DND-41 (cell line): ENCODE results near the gene NGRN.

Experiments
- EZH2 ChIP-seq: IDR thresholded peaks from 3 replicates; pipeline ENCODE4 v1.6.1; 2012; ENCODE audit warnings: borderline replicate concordance, low read depth, mild to moderate bottlenecking, moderate library complexity, low read length, inconsistent platforms; ENCODE audit not compliant: severe bottlenecking
- TF ChIP-seq, protein P1 (sequence below): IDR thresholded peaks from 2 replicates; pipeline ENCODE4 v1.5.1; 2012; ENCODE audit warnings: borderline replicate concordance, low read length, moderate library complexity, mild to moderate bottlenecking; ENCODE audit not compliant: poor library complexity, severe bottlenecking; ENCODE audit errors: extremely low read depth

DNA sequence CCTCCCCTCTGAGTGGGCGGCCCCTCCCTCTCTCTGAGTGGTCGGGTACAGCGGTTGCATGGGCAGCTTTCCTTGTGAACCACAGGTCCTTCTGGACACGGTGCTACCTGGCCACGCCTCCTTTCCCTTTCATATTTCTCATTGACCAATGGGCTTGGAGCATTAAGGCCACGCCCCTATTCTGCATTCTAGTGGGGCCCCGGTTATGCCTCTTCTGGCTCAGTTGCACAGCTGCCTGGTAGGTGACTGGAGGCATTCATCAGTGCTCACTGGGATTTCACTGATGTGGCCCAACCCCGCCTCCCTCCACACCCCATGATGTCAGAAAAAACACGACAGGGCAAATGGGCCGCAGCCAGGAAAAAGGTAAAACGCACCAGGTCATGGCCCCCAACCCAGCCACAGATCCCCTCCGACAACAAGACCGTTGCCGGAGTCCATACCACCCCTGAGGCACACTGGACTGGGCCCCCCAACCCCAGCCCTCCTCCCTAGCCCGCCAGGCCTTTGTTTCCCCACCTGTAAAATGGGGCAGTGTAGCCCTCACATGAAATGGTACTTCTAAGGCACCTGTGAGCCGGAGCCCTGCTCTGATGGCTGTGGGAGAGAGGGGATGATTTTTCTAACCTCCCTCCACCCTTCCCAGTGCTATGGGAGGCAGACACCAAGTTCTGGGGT is 26.3 kb downstream of the NGRN start:
- TF ChIP-seq EZH2, result no peak
- TF ChIP-seq, protein P1, sequence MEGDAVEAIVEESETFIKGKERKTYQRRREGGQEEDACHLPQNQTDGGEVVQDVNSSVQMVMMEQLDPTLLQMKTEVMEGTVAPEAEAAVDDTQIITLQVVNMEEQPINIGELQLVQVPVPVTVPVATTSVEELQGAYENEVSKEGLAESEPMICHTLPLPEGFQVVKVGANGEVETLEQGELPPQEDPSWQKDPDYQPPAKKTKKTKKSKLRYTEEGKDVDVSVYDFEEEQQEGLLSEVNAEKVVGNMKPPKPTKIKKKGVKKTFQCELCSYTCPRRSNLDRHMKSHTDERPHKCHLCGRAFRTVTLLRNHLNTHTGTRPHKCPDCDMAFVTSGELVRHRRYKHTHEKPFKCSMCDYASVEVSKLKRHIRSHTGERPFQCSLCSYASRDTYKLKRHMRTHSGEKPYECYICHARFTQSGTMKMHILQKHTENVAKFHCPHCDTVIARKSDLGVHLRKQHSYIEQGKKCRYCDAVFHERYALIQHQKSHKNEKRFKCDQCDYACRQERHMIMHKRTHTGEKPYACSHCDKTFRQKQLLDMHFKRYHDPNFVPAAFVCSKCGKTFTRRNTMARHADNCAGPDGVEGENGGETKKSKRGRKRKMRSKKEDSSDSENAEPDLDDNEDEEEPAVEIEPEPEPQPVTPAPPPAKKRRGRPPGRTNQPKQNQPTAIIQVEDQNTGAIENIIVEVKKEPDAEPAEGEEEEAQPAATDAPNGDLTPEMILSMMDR, result no peak
